GM18870 (cell line): ENCODE measurements around the gene GFOD2.
"Not testable (repeated sequence)": the region's sequence is repeated elsewhere in the genome, so short reads cannot be mapped to it uniquely, and the experiment has no call there.

Experiments used
- ATAC-seq: cut with Tn5 transposase; IDR thresholded peaks from one replicate; pipeline ENCODE4 v1.9.1; 2021; ENCODE audit warnings: moderate library complexity; ENCODE audit not compliant: unreplicated experiment

GFOD2 gene

DNA sequence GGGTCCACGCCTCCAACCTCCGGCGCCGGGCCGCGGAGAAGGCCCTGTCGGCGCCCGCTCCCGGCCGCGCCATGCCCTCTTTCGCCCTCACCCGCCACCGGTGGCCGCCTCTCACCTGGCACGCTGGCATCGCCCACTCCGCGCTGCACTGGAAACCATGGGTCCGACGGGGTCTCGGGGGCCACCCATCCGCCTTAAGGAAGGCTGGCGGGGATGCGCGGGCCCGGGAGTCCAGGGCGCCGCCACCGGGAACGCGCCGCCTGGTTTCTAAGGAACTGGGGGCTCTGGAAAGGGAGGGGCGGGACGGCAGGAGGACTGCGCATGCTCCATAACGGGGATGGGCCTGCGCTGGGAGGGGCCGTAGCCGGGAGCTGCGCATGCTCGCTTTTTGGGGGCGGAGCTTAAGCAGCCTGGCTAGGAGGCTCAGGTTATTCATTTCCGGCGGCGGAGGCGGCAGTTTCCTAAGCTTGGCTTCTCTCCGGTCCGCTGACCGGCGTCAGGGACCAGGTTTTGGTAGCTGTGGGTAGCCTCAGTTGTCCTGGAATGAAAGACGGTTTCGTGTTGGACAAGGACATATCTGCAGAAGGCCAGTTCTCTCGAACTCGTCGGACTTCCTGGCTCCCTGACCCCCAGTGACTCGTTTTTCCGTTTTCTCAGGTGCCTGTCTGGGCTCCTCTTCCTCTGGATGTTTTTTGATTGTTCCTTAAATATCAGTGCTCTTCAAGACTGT, at the start of gene GFOD2:
TSS of gene GFOD2 (minus strand) at position 269 of the 730 bp plus-strand sequence. CDS start 33,601 bp downstream, outside the sequence.
- ATAC-seq: peak; percentile 75

GRCh38 chr16:67767953-67768352, 48.8 kb upstream of the GFOD2 start:
- no peak for ATAC-seq

DNA sequence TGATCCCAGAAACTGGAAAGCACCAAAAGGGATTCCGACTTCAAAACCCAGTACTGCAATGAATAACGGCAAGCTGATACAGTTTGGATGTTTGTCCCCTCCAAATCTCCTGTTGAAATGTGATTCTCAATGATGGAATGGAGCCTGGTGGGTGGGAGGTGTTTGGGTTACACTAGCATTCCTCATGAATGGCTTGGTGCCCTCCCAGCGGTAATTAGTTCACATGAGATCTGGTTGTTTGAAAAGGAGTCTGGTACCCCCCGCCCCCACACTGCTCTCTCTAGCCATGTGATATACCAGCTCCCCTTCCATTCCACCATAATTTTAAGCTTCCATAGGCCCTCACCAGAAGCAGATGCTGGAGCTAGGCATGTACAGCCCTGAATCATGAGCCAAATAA, 47.2 kb upstream of the GFOD2 start:
- ATAC-seq: no peak

DNA sequence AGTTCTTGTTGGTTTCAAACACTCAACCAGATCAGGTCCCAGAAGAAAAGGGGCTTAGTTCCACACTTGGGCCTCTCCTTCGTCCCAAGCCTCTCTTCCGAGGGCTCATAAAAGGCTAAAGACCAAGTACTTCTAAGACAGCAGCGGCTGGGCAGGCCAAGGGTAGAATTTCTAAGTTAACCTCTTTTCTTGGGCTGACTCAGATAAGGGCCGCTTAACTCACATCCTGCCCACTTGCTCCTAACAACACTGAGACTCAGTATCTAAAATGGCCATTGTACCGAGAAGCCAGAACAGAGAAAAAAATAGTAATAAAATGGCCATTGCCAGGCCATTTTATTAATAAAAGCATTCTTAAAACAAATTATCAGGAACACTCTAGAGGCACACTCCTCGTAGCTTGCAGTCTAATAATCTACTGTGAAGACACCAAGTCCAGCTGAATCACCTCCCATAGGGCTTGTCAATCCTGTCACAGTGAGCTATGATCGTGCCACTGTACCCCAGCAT, 45.1 kb upstream of the GFOD2 start:
- ATAC-seq: no peak

- ATAC-seq: no peak
These were observed 44.0 kb upstream of the GFOD2 start for GRCh38 chr16:67763066-67763465.

- no peak for ATAC-seq
These were observed 43.3 kb upstream of the GFOD2 start for GRCh38 chr16:67762385-67762784.

DNA sequence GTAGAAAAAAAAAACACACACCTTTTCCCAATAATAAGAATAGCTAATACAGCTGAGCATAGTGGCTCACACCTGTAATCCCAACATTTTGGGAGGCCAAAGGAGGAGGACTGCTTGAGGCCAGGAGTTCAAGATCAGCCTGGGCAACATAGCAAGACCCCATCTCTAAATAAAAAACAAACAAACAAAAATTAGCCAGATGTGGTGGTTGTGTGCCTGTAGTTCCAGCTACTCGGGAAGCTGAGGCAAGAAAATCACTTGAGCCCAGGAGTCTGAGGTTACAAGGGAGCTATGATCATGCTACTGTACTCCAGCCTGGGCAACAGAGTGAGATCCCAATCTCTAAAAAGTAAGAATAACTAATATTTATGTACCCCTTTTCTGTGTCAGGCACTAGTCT, 42.8 kb upstream of the GFOD2 start:
- ATAC-seq: no peak

DNA sequence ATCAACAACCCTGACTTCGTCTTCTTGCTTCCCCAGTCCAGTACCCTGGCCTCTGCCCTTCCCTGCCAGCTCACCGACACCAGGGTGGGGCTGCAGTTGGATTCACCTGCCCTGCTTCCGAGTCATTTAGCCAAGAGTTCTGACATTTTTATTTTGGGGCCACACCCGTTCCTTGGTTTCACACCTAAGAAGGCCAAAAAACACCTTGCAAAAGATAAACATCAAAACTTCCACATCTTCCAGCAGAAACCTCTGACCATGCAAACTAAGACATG, 41.8 kb upstream of the GFOD2 start:
- no peak for ATAC-seq

DNA sequence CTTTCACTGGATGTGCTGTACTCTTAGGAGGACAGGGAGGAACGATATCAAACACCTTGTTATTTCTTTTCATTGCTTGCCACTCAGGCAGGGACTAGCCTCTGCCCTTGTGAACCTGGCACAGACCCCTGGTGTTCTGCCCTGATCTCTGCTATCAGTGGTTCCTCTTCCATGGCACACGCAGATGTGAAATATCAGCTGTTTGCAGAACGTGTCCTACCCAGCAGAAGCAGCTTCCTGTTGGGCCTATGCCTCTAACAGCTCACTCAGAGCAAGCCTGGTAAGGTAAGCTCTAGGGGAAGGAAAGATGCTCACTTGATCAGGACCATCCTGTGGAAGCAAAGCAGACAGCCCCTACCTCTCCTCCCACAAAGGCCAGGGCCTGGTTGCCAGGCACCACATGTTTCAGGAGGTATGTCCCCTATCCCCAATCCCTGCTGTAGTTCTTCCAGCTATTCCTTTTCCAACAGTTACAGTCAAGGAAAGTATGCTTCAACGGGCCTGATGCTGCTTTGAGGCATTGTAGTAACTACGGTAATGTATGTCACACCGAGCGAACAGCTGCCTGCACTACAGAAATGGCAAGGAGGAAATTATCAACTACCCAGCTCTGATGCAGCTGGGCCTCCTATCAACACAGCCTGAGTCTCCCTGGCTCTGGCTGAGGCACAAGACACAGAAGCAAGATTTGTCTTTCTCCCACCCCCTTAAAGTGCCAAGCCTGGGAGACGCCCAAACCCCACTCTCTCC, 41.3 kb upstream of the GFOD2 start:
- no peak for ATAC-seq

DNA sequence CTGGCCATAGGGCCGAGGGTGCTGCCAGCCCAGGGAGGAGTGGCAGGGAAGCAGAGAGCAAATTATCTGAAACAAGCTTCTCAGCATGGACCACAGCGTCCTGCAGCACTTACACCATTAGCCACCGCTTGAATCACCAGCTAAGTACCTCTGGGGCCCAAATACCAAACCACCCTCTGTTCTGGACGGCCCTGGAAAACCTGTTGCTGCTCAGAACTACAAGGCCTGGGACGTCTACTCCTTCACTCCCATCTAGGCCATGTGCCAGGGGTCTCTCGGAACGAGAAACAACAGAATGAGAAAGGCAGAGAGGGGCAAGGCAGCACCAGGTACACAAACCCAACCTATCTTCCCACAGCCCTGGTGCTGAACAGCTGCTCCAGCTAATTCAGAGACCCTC, 39.9 kb upstream of the GFOD2 start:
- ATAC-seq: no peak

- ATAC-seq: no peak
These were observed 38.9 kb upstream of the GFOD2 start for GRCh38 chr16:67758006-67758405.

GRCh38 chr16:67752641-67753040, 33.5 kb upstream of the GFOD2 start:
- no peak for ATAC-seq

DNA sequence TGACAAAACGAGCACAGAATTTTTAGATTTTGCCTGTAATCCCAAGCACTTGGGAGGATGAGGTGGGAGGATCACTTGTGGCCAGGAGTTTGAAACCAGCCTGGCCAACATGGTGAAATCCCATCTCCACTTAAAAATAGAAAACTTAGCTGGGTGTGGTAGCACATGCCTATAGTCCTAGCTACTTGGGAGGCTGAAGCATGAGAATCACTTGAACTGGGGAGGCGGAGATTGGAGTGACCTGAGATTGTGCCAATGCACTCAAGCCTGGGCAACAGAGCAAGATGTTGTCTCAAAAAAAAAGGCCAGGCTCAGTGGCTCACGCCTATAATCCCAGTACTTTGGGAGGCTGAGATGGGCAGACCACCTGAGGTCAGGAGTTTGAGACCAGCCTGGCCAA, 32.2 kb upstream of the GFOD2 start:
- not testable (repeated sequence) for ATAC-seq

- peak; percentile 76 for ATAC-seq
These were observed 31.4 kb upstream of the GFOD2 start for GRCh38 chr16:67750466-67750865.

- ATAC-seq: no peak
These were observed 30.4 kb upstream of the GFOD2 start for GRCh38 chr16:67749436-67750078.

DNA sequence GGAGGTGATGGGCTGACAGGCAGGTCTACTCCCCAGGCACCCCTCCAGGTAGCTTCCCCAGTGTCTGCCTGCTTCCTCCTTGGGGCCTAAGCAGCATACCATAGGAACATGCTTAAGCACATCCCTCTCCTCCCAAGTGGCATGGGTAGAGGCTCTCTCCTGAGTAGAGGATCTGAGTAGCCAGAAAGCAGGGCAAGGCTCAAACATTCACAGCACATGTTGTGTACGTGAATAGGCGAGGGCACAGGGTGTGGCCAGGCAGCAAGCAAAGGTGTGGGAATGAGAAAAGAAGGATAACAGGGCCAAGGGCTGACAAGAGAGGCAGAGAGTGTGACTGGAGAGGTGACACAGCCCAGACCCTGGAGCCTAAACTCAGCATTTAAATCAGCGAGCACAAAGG, 29.7 kb upstream of the GFOD2 start:
- ATAC-seq: no peak

- ATAC-seq: no peak
These were observed 27.7 kb upstream of the GFOD2 start for GRCh38 chr16:67746846-67747245.

DNA sequence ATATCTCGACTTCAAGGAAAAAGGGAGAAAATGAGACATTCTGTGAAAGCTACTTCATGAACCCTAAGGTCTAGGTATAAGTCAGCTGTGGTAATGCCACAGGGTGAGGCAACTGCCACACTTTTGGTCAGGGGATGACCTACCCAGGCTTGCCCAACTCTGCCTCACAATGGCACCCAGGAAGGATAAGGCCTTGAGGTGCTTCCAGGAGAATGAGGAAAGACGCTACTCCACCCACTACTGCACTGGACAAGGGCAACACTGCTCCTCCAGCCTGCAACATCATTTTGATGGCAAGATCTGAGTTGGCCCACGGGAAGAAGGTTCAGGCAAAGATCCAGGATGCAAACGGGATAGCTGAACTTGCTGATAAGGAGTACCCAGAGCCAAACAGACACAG, 22.0 kb upstream of the GFOD2 start:
- ATAC-seq: no peak

DNA sequence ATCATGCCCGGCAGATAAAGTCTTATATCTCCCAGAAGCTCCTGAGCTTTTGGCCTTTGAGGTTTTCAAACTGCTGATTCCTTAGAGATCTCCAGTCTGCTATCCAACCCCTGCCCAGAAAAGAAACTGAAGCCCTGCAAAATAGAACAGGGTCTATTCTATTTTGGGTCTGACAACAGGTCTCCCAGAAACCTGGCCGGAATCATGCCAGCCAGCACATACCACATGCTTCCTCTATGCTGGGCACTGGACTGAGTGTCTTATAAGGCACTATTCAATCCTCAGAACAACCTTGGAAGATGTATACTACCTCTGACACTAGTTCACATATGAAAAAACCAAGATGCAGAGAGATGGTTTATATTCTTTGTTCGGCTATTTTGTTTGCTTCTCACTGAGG, 21.3 kb upstream of the GFOD2 start:
- no peak for ATAC-seq

DNA sequence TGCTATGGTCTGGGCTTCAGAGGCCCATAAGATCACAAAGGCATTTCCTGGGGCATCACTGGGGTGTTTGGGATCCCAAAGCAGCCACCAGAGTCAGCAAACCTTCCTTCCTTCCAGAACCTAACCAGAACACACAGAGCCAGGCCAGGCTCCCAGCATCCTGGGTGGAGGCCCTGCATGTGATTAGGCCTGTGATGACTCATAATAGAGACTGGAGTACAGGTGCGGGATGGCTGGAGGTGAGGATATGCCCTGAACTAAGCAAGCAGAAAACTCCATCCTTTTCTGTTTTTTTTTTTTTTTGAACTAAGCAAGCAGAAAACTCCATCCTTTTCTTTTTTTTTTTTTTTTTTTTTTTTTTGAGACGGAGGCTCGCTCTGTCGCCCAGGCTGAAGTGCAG, 17.7 kb upstream of the GFOD2 start:
- ATAC-seq: no peak

GRCh38 chr16:67734731-67735201, 15.7 kb upstream of the GFOD2 start:
- no peak for ATAC-seq
